Measurements from ENCODE around the gene MICAL3.

The MICAL3 gene

GRCh38 chr22:17769716-17770082, 254.7 kb downstream of the MICAL3 start:
- ATAC-seq, result no peak
- TF ChIP-seq TSHZ2 (CRISPR knock-in tag; IDR thresholded peaks at IDR 0.05) (no peak), OSR1 (CRISPR knock-in tag; IDR thresholded peaks at IDR 0.05) (no peak), BACH2 (CRISPR knock-in tag; IDR thresholded peaks at IDR 0.05; ENCODE audit: borderline replicate concordance) (no peak), CSRNP3 (CRISPR knock-in tag; IDR thresholded peaks at IDR 0.05) (no peak), ARNTL (CRISPR knock-in tag; IDR thresholded peaks at IDR 0.05; ENCODE audit: borderline replicate concordance, low read depth) (no peak), ZNF70 (CRISPR knock-in tag; IDR thresholded peaks at IDR 0.05) (no peak), CREB5 (CRISPR knock-in tag; IDR thresholded peaks at IDR 0.05; ENCODE audit: low read depth) (no peak), SNAI2 (CRISPR knock-in tag; IDR thresholded peaks at IDR 0.05) (no peak), PPARA (CRISPR knock-in tag; IDR thresholded peaks at IDR 0.05; ENCODE audit: borderline replicate concordance) (no peak), POU6F1 (CRISPR knock-in tag; IDR thresholded peaks at IDR 0.05; ENCODE audit: borderline replicate concordance, low read depth) (no peak), ZFP3 (CRISPR knock-in tag; IDR thresholded peaks at IDR 0.05) (no peak)

- no peak for ATAC-seq
- TF ChIP-seq PPARA (CRISPR knock-in tag; IDR thresholded peaks at IDR 0.05; ENCODE audit: borderline replicate concordance) (no peak), ZNF70 (CRISPR knock-in tag; IDR thresholded peaks at IDR 0.05) (no peak), TOX (CRISPR knock-in tag; IDR thresholded peaks at IDR 0.05; ENCODE audit: borderline replicate concordance) (no peak), POU6F1 (CRISPR knock-in tag; IDR thresholded peaks at IDR 0.05; ENCODE audit: borderline replicate concordance, low read depth) (no peak), ISL1 (CRISPR knock-in tag; IDR thresholded peaks at IDR 0.05) (no peak), TSHZ2 (CRISPR knock-in tag; IDR thresholded peaks at IDR 0.05) (no peak), TCF4 (CRISPR knock-in tag; IDR thresholded peaks at IDR 0.05; ENCODE audit: borderline replicate concordance) (no peak), GLIS3 (CRISPR knock-in tag; IDR thresholded peaks at IDR 0.05) (no peak), CSRNP3 (CRISPR knock-in tag; IDR thresholded peaks at IDR 0.05) (no peak), CSDC2 (CRISPR knock-in tag; IDR thresholded peaks at IDR 0.05) (no peak), CREB5 (CRISPR knock-in tag; IDR thresholded peaks at IDR 0.05; ENCODE audit: low read depth) (no peak), ZNF8 (CRISPR knock-in tag; IDR thresholded peaks at IDR 0.05) (no peak), SNAI2 (CRISPR knock-in tag; IDR thresholded peaks at IDR 0.05) (no peak), ZFP30 (CRISPR knock-in tag; IDR thresholded peaks at IDR 0.05) (no peak), ZFP3 (CRISPR knock-in tag; IDR thresholded peaks at IDR 0.05) (no peak), ZC3H10 (CRISPR knock-in tag; IDR thresholded peaks at IDR 0.05) (no peak), ESRRG (CRISPR knock-in tag; IDR thresholded peaks at IDR 0.05) (no peak), BACH2 (CRISPR knock-in tag; IDR thresholded peaks at IDR 0.05; ENCODE audit: borderline replicate concordance) (no peak)
Observed at GRCh38 chr22:17769013-17769715, 255.2 kb downstream of the MICAL3 start.
